ENCODE data around the gene CCDC88B.

Gene CCDC88B

GRCh38 chr11:64372021-64372420 lies 32.0 kb downstream of the CCDC88B start:
- Histone ChIP-seq H3K36me3 (ENCODE audit: control insufficient read depth, insufficient read depth, low read length) (no peaks in the 10 kb centered on the region), H3K27ac (no peak overlapping the region), H2AFZ (no peak overlapping the region), H3K9ac (no peak overlapping the region), H3K79me2 (no peaks in the 10 kb centered on the region), H3K4me1 (no peaks in the 10 kb centered on the region), H3K4me2 (ENCODE audit: low read length) (no peak overlapping the region), H3K4me3 (ENCODE audit: low read depth, low read length) (no peak overlapping the region), H3K9me3 (ENCODE audit: control insufficient read depth, low read length) (no peaks in the 10 kb centered on the region), H3K27me3 (ENCODE audit: control insufficient read depth, insufficient read depth, low read length) (no peaks in the 10 kb centered on the region)
- no peak for TF ChIP-seq CTCF (IDR thresholded peaks at IDR 0.05)

DNA sequence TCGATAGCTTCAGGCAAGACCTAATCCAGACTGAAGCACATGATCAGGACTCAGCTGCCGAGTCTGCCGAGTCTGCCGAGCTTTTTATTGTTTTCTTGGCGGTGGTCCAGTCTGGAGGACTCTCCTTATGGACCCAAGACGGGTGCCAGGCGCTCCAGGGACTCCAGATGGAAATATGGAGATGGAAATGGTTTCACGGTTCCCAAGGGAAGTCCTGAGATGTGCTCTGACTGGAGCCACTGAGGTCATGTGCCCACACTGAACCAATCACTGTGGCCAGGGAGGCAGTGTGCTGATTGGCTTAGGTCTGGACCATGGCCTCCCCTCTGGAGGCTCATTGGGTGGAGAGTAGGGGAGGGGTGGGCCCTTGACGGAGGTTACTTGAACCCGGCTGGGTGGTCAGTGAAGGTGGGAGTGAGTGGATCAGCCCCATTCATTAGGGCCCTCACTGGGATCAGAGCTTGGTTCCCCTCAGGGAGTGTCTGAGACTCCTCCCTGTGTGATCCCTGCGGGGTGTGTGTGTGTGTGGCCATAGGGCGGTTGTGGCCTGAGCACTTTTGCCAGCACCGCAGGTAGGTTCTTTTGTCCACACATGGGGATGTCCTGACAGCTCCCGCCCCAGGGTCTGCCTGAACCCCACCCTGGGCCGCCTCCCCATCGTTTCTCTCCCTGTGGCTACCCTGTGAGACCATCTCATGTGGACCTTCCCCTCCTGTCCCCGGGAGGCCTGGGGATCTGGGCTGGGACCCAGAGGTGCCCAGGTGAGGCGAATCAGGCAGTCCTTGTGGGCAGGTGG lies 33.0 kb downstream of the CCDC88B start:
- Histone ChIP-seq H3K4me3 (ENCODE audit: low read depth, low read length) (no peak overlapping the region), H3K27ac (no peak overlapping the region), H3K79me2 (no peaks in the 10 kb centered on the region), H3K9ac (no peak overlapping the region), H3K9me3 (ENCODE audit: control insufficient read depth, low read length) (no peaks in the 10 kb centered on the region), H3K27me3 (ENCODE audit: control insufficient read depth, insufficient read depth, low read length) (no peaks in the 10 kb centered on the region), H3K4me2 (ENCODE audit: low read length) (no peak overlapping the region), H3K4me1 (no peaks in the 10 kb centered on the region), H3K36me3 (ENCODE audit: control insufficient read depth, insufficient read depth, low read length) (no peaks in the 10 kb centered on the region), H2AFZ (no peak overlapping the region)
- no peak for TF ChIP-seq CTCF (IDR thresholded peaks at IDR 0.05)

DNA sequence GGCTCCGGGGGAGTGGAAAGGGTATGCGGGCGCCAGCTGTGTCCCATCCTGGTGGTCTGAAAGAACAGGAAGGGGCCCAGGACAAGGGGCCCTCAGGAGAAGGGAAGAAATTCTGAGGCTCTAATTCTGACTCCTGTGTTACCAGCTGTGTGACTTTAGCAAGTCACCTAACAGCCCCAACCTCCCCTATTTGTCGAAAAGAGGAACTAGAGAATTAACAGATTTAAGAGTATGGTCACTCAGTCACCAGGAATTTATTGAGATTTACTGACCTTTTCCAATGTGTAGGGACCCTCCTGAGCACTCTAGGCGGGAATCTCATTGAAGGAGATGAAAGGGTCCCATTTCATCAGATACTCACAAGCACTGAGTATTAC lies 33.6 kb downstream of the CCDC88B start:
- Histone ChIP-seq H3K4me3 (ENCODE audit: low read depth, low read length) (no peak overlapping the region), H3K4me2 (ENCODE audit: low read length) (no peak overlapping the region), H3K79me2 (no peaks in the 10 kb centered on the region), H2AFZ (no peak overlapping the region), H3K27ac (no peak overlapping the region), H3K9me3 (ENCODE audit: control insufficient read depth, low read length) (no peaks in the 10 kb centered on the region), H3K9ac (no peak overlapping the region), H3K4me1 (no peaks in the 10 kb centered on the region), H3K36me3 (ENCODE audit: control insufficient read depth, insufficient read depth, low read length) (no peaks in the 10 kb centered on the region), H3K27me3 (ENCODE audit: control insufficient read depth, insufficient read depth, low read length) (no peaks in the 10 kb centered on the region)
- no peak for TF ChIP-seq CTCF (IDR thresholded peaks at IDR 0.05)

- H2AFZ ChIP-seq, result no peak overlapping the region
- H3K9ac ChIP-seq, result no peak overlapping the region
- no peaks in the 10 kb centered on the region for H3K27me3 ChIP-seq (ENCODE audit: control insufficient read depth, insufficient read depth, low read length)
- no peaks in the 10 kb centered on the region for H3K36me3 ChIP-seq (ENCODE audit: control insufficient read depth, insufficient read depth, low read length)
- H3K4me3 ChIP-seq (ENCODE audit: low read depth, low read length), result no peak overlapping the region
- H3K9me3 ChIP-seq (ENCODE audit: control insufficient read depth, low read length), result no peaks in the 10 kb centered on the region
- no peaks in the 10 kb centered on the region for H3K4me1 ChIP-seq
- H3K79me2 ChIP-seq, result no peaks in the 10 kb centered on the region
- H3K4me2 ChIP-seq (ENCODE audit: low read length), result no peak overlapping the region
- H3K27ac ChIP-seq, result no peak overlapping the region
- no peak for TF ChIP-seq CTCF (IDR thresholded peaks at IDR 0.05)
Observed at GRCh38 chr11:64376071-64376470, 36.1 kb downstream of the CCDC88B start.

DNA sequence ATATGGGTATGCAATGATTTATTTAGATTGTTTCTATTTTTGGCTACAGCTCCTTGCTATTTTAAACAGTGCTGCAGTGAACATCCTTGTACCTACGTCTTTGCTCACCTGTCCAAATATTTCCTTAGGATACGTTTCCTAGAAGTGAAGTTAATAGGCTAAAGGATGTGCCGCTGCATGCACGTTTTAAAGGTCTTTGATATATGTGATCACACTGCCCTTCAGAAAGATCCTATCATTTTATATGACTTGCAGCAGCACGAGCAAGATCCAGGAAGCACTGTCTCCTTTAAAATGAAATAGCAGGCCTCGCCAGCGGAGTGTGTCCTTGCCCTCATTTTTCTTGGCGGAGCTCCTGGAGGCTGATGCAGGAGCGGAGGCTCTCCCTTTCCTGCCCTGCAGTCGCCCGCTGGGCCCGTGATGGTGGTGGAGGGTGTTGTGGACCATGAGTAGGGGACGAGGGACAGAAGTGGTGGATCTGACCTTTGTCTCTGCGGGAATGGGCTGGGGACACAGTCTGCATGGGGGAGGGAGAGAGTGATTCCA lies 38.4 kb downstream of the CCDC88B start:
- Histone ChIP-seq H3K9ac (no peak overlapping the region), H3K36me3 (ENCODE audit: control insufficient read depth, insufficient read depth, low read length) (no peaks in the 10 kb centered on the region), H3K27ac (no peak overlapping the region), H3K4me2 (ENCODE audit: low read length) (no peak overlapping the region), H2AFZ (no peak overlapping the region), H3K27me3 (ENCODE audit: control insufficient read depth, insufficient read depth, low read length) (no peaks in the 10 kb centered on the region), H3K9me3 (ENCODE audit: control insufficient read depth, low read length) (no peaks in the 10 kb centered on the region), H3K79me2 (no peaks in the 10 kb centered on the region), H3K4me1 (no peaks in the 10 kb centered on the region), H3K4me3 (ENCODE audit: low read depth, low read length) (no peak overlapping the region)
- no peak for TF ChIP-seq CTCF (IDR thresholded peaks at IDR 0.05)

All from parathyroid adenoma (tissue), 2 donors.